DND-41 (cell line): Measurements from ENCODE around the gene TSPAN14.

Source experiments
- ATAC-seq: fragments of 200-7000 bp; cut with Tn5 transposase; 3 replicates; pipeline ENCODE4 v1.9.1; 2021; ENCODE audit warnings: low read depth; ENCODE audit not compliant: insufficient read depth
- DNase-seq: peaks from one replicate; pipeline ENCODE4 v3.0.0-alpha.2; 2020
- H2AFZ ChIP-seq: 2 replicates; pipeline ENCODE4 v1.6.0; 2012; ENCODE audit warnings: low read depth, low read length
- H3K27ac ChIP-seq: 2 replicates; pipeline ENCODE4 v1.5.1; 2012; ENCODE audit warnings: low read length, inconsistent platforms
- H3K27me3 ChIP-seq: fragments of 200-600 bp; sonication (generic); 2 replicates; pipeline ENCODE4 v1.6.0; 2012; ENCODE audit warnings: low read length, mild to moderate bottlenecking, inconsistent platforms; ENCODE audit not compliant: insufficient read depth, poor library complexity
- H3K36me3 ChIP-seq: 2 replicates; pipeline ENCODE4 v1.5.1; 2012; ENCODE audit warnings: low read length, inconsistent platforms; ENCODE audit not compliant: insufficient read depth
- H3K4me1 ChIP-seq: 2 replicates; pipeline ENCODE4 v1.5.1; 2012; ENCODE audit warnings: mild to moderate bottlenecking, low read length; ENCODE audit not compliant: insufficient read depth
- H3K4me2 ChIP-seq: 2 replicates; pipeline ENCODE4 v1.6.0; 2012; ENCODE audit warnings: mild to moderate bottlenecking, moderate library complexity, low read length, inconsistent platforms; ENCODE audit not compliant: insufficient read depth
- H3K4me3 ChIP-seq, 2 experiments: fragments of 200-600 bp in 1 of 2; shearing (Covaris generic) in 1 of 2; 2 replicates each; pipeline ENCODE4 v1.5.1; 2012 to 2016; ENCODE audit warnings: inconsistent platforms in 2 of 2, low read length in 2 of 2, mild to moderate bottlenecking in 2 of 2, low read depth in 1 of 2, moderate library complexity in 1 of 2
- H3K79me2 ChIP-seq: 2 replicates; pipeline ENCODE4 v1.6.0; 2012; ENCODE audit warnings: low read length, inconsistent platforms; ENCODE audit not compliant: insufficient read depth
- H3K9ac ChIP-seq: 2 replicates; pipeline ENCODE4 v1.6.0; 2012; ENCODE audit warnings: low read depth, mild to moderate bottlenecking, inconsistent platforms, low read length, moderate library complexity
- H3K9me3 ChIP-seq: 2 replicates; pipeline ENCODE4 v1.5.1; 2012; ENCODE audit warnings: low read length, moderate library complexity, mild to moderate bottlenecking, inconsistent platforms; ENCODE audit not compliant: insufficient read depth, severe bottlenecking
- H4K20me1 ChIP-seq: 2 replicates; pipeline ENCODE4 v1.6.0; 2012; ENCODE audit warnings: low read length; ENCODE audit not compliant: insufficient read depth
- CTCF ChIP-seq: IDR thresholded peaks from 2 replicates; pipeline ENCODE4 v1.5.1; 2012; ENCODE audit warnings: borderline replicate concordance, low read length, moderate library complexity, mild to moderate bottlenecking; ENCODE audit not compliant: poor library complexity, severe bottlenecking; ENCODE audit errors: extremely low read depth
- EZH2 ChIP-seq: IDR thresholded peaks from 3 replicates; pipeline ENCODE4 v1.6.1; 2012; ENCODE audit warnings: borderline replicate concordance, low read depth, mild to moderate bottlenecking, moderate library complexity, low read length, inconsistent platforms; ENCODE audit not compliant: severe bottlenecking

The TSPAN14 gene

GRCh38 chr10:80409121-80409520 is 45.0 kb upstream of the TSPAN14 start:
- H3K79me2 ChIP-seq = peaks cover 22% of the 10 kb centered on the region; the same call in 1 of the 2 replicates
- H2AFZ ChIP-seq = peak overlapping the region; percentile 93
- peaks cover 36% of the 10 kb centered on the region for H3K4me1 ChIP-seq
- no peaks in the 10 kb centered on the region for H3K9me3 ChIP-seq
- no peak for DNase-seq
- H3K27ac ChIP-seq = peak overlapping the region; percentile 66; the same call in 1 of the 2 replicates
- H3K9ac ChIP-seq = peak overlapping the region; percentile 73
- no peak for TF ChIP-seq CTCF
- no peak for TF ChIP-seq EZH2
- ATAC-seq = no peak
- peaks cover 5% of the 10 kb centered on the region; the same call in 1 of the 2 replicates for H4K20me1 ChIP-seq
- H3K4me3 ChIP-seq = peak overlapping the region; percentile 41 to 74
- H3K36me3 ChIP-seq = peaks cover 3% of the 10 kb centered on the region; the same call in 1 of the 2 replicates
- no peaks in the 10 kb centered on the region for H3K27me3 ChIP-seq
- peak overlapping the region; percentile 84 for H3K4me2 ChIP-seq

GRCh38 chr10:80410122-80410521 is 44.0 kb upstream of the TSPAN14 start:
- Histone ChIP-seq H2AFZ (no peak overlapping the region), H3K36me3 (peaks cover 3% of the 10 kb centered on the region; the same call in 1 of the 2 replicates), H4K20me1 (peaks cover 8% of the 10 kb centered on the region; the same call in 1 of the 2 replicates), H3K4me1 (peaks cover 39% of the 10 kb centered on the region), H3K4me2 (peak overlapping the region; percentile 84; the same call in 1 of the 2 replicates), H3K79me2 (peaks cover 27% of the 10 kb centered on the region; the same call in 1 of the 2 replicates), H3K9me3 (no peaks in the 10 kb centered on the region), H3K4me3 (no peak overlapping the region), H3K9ac (peak overlapping the region; percentile 25; the same call in 1 of the 2 replicates), H3K27ac (no peak overlapping the region), H3K27me3 (no peaks in the 10 kb centered on the region)
- no peak for DNase-seq
- TF ChIP-seq EZH2 (no peak), CTCF (no peak)
- ATAC-seq = no peak

- H3K27me3 ChIP-seq = no peaks in the 10 kb centered on the region
- H3K4me3 ChIP-seq = no peak overlapping the region
- no peak overlapping the region for H3K9ac ChIP-seq
- no peak overlapping the region for H3K27ac ChIP-seq
- H3K9me3 ChIP-seq = no peaks in the 10 kb centered on the region
- TF ChIP-seq EZH2 (no peak), CTCF (no peak)
- peaks cover 13% of the 10 kb centered on the region; the same call in 1 of the 2 replicates for H4K20me1 ChIP-seq
- DNase-seq = no peak
- ATAC-seq = no peak
- H2AFZ ChIP-seq = no peak overlapping the region
- H3K4me2 ChIP-seq = 0 out of 2 replicates have a peak overlapping the region, but pooled peaks have one; percentile 12
- peaks cover 3% of the 10 kb centered on the region; the same call in 1 of the 2 replicates for H3K36me3 ChIP-seq
- H3K4me1 ChIP-seq = peaks cover 39% of the 10 kb centered on the region
- peaks cover 28% of the 10 kb centered on the region; the same call in 1 of the 2 replicates for H3K79me2 ChIP-seq
These were observed 43.4 kb upstream of the TSPAN14 start for GRCh38 chr10:80410578-80411145.
